Uterus (tissue), 4 donors: Measurements from ENCODE around the gene USP10. TPM values are rescaled to one million over a fixed set of nuclear protein-coding genes. Genes with fewer than 3 reads are reported as not detected.
A peak's percentile ranks its signal among the peaks of the same experiment; 100 is the strongest.

Source experiments
- DNase-seq, 2 donors: peaks; one replicate each; pipeline ENCODE4 v3.0.0-alpha.2; 2019 to 2020
- H3K27ac ChIP-seq, 2 donors: fragments of 200-600 bp; sonication (generic); 1 replicate in 1 of 2; 2 replicates in 1 of 2; pipeline ENCODE4 v1.5.1; 2016 to 2018
- H3K27me3 ChIP-seq, 2 donors: fragments of 200-600 bp; sonication (generic); one replicate each; pipeline ENCODE4 v1.5.1; 2018 to 2019; ENCODE audit warnings: control low read depth in 1 of 2
- H3K36me3 ChIP-seq, 2 donors: fragments of 200-600 bp; sonication (generic); one replicate each; pipeline ENCODE4 v1.5.1; 2019; ENCODE audit warnings: control low read depth in 1 of 2
- H3K4me1 ChIP-seq, 2 donors: fragments of 200-600 bp; sonication (generic); one replicate each; pipeline ENCODE4 v1.5.1; 2018 to 2019; ENCODE audit warnings: control low read depth in 1 of 2
- H3K4me3 ChIP-seq, 2 donors: fragments of 200-600 bp; sonication (generic); 1 replicate in 1 of 2; 2 replicates in 1 of 2; pipeline ENCODE4 v1.5.1; 2018 to 2019; ENCODE audit warnings: mild to moderate bottlenecking in 1 of 2
- H3K9me3 ChIP-seq, 2 donors: fragments of 200-600 bp; sonication (generic); one replicate each; pipeline ENCODE4 v1.5.1; 2019; ENCODE audit warnings: control low read depth in 1 of 2
- POLR2A ChIP-seq, 2 donors: fragments of 450-650 bp; IDR thresholded peaks; one replicate each; pipeline ENCODE4 v1.6.1; 2016; ENCODE audit warnings: antibody characterized with exemption in 2 of 2, mild to moderate bottlenecking in 1 of 2, moderate library complexity in 1 of 2
- intact Hi-C: fragments of 100-400 bp; cut with DNase I; formaldehyde crosslinking; loops from one replicate; pipeline ENCODE4 v1.15.1; 2023; ENCODE audit warnings: low total_unique reads
- total RNA-seq, 4 donors: library from RNA; depleted of rRNA in 3 of 4; stranded (reverse); fragments of >200 nt in 3 of 4; gene quantifications; one replicate each; pipeline versions ENCODE4 v1.1.0 to v1.2.4, GENCODE V29; 2014 to 2023
- TF ChIP-seq, protein P1 (sequence below), 4 experiments: fragments of 200-600 bp in 2 of 4; fragments of 450-650 bp in 2 of 4; sonication (generic) in 2 of 4; IDR thresholded peaks; one replicate each; pipeline ENCODE4 v1.5.1; 2016 to 2019; ENCODE audit warnings: antibody characterized with exemption in 4 of 4, mild to moderate bottlenecking in 2 of 4, moderate library complexity in 1 of 4
- donor health status: DM: yes; HTN: yes; CAD: no.

Gene USP10
- total RNA-seq, 4 donors from 2014 or later, result 12.6 to 83.3 (median 44.2) TPM

- no peaks in the 10 kb centered on the region for H3K4me1 ChIP-seq
- no peaks in the 10 kb centered on the region for H3K36me3 ChIP-seq
- no peak for DNase-seq
- no peak overlapping the region for H3K4me3 ChIP-seq
- intact Hi-C loops, result no loop called here
- no peaks in the 10 kb centered on the region for H3K27me3 ChIP-seq
- no peak for TF ChIP-seq POLR2A (IDR thresholded peaks at IDR 0.05)
- TF ChIP-seq, protein P1, sequence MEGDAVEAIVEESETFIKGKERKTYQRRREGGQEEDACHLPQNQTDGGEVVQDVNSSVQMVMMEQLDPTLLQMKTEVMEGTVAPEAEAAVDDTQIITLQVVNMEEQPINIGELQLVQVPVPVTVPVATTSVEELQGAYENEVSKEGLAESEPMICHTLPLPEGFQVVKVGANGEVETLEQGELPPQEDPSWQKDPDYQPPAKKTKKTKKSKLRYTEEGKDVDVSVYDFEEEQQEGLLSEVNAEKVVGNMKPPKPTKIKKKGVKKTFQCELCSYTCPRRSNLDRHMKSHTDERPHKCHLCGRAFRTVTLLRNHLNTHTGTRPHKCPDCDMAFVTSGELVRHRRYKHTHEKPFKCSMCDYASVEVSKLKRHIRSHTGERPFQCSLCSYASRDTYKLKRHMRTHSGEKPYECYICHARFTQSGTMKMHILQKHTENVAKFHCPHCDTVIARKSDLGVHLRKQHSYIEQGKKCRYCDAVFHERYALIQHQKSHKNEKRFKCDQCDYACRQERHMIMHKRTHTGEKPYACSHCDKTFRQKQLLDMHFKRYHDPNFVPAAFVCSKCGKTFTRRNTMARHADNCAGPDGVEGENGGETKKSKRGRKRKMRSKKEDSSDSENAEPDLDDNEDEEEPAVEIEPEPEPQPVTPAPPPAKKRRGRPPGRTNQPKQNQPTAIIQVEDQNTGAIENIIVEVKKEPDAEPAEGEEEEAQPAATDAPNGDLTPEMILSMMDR (IDR thresholded peaks at IDR 0.05), result no peak
- no peak overlapping the region for H3K27ac ChIP-seq
- H3K9me3 ChIP-seq, result no peaks in the 10 kb centered on the region
Measured at GRCh38 chr16:84749072-84749471, 49.3 kb downstream of the USP10 start.

DNA sequence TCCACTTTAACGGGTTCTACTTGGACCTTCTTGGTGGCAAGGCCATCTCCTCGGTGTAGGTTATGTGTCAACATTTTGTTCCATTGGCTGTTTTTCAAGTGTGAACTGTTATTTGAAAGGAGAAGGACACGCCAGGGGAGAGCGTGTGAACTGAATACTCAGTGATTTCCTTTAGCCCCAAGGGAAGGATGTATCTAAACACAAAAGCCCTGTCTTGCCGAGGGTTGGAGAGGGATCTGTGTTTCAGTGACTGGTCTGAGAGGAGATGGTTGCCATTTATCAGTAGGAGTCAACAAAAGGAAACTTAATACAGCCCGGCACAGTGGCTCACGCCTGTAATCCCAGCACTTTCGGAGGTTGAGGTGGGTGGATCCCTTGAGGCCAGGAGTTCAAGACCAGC is 50.0 kb downstream of the USP10 start:
- Histone ChIP-seq H3K27me3 (no peaks in the 10 kb centered on the region), H3K27ac (peak overlapping the region in 1 of 2 donors; percentile 13), H3K4me3 (no peak overlapping the region), H3K36me3 (no peaks in the 10 kb centered on the region), H3K4me1 (no peaks in the 10 kb centered on the region), H3K9me3 (no peaks in the 10 kb centered on the region)
- no peak for DNase-seq
- TF ChIP-seq, protein P1 (IDR thresholded peaks at IDR 0.05), result no peak
- TF ChIP-seq POLR2A (IDR thresholded peaks at IDR 0.05), result no peak
- intact Hi-C loops, result loop anchor here (5.0 kb wide), 1 partner anchor 202 kb away; no protein-coding TSS in a partner anchor

- H3K9me3 ChIP-seq, result no peaks in the 10 kb centered on the region
- TF ChIP-seq POLR2A (IDR thresholded peaks at IDR 0.05), result no peak
- TF ChIP-seq, protein P1 (IDR thresholded peaks at IDR 0.05), result no peak
- no peak overlapping the region for H3K4me3 ChIP-seq
- H3K27ac ChIP-seq, result no peak overlapping the region
- no peak for DNase-seq
- intact Hi-C loops, result loop anchor here (5.0 kb wide), 1 partner anchor 202 kb away; no protein-coding TSS in a partner anchor
- H3K36me3 ChIP-seq, result no peaks in the 10 kb centered on the region
- no peaks in the 10 kb centered on the region for H3K27me3 ChIP-seq
- H3K4me1 ChIP-seq, result no peaks in the 10 kb centered on the region
Measured at GRCh38 chr16:84750575-84750974, 50.8 kb downstream of the USP10 start.

DNA sequence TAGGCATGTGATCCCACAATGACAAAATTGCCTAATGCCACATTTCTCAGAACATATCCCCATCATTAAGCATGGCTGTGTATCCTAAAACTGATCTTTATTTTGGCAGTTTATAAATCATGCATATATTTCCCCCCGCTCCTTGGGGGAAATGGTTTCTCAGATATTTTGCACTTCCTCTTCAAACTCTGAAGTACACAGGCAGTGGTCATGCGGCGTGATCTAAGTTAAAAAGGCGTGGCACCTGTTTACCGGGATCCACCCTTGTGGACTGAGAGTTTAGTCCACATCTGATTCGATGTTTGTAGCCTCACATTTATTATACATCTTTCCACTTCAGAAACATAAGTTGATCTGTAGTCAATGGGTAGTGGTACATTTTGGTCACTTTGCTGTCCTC is 51.4 kb downstream of the USP10 start:
- intact Hi-C loops, result loop anchor here (5.0 kb wide), 1 partner anchor 201 kb away; no protein-coding TSS in a partner anchor
- Histone ChIP-seq H3K9me3 (no peaks in the 10 kb centered on the region), H3K27me3 (no peaks in the 10 kb centered on the region), H3K4me1 (no peaks in the 10 kb centered on the region), H3K27ac (no peak overlapping the region), H3K4me3 (no peak overlapping the region), H3K36me3 (no peaks in the 10 kb centered on the region)
- TF ChIP-seq, protein P1 (IDR thresholded peaks at IDR 0.05), result no peak
- no peak for TF ChIP-seq POLR2A (IDR thresholded peaks at IDR 0.05)
- no peak for DNase-seq

- no peak for DNase-seq
- no peaks in the 10 kb centered on the region for H3K27me3 ChIP-seq
- no peaks in the 10 kb centered on the region for H3K9me3 ChIP-seq
- H3K4me3 ChIP-seq, result no peak overlapping the region
- H3K36me3 ChIP-seq, result no peaks in the 10 kb centered on the region
- intact Hi-C loops, result loop anchor here (5.0 kb wide), 1 partner anchor 200 kb away; no protein-coding TSS in a partner anchor
- no peaks in the 10 kb centered on the region for H3K4me1 ChIP-seq
- no peak overlapping the region for H3K27ac ChIP-seq
- TF ChIP-seq POLR2A (IDR thresholded peaks at IDR 0.05), result no peak
- TF ChIP-seq, protein P1 (IDR thresholded peaks at IDR 0.05), result no peak
Measured at GRCh38 chr16:84751947-84752346, 52.1 kb downstream of the USP10 start.
